Liver (tissue), 3 donors: ENCODE data around the gene PARN.

Source experiments
- CTCF ChIP-seq: fragments of 150-350 bp; IDR thresholded peaks from 2 replicates; pipeline ENCODE4 v1.5.1; 2017; ENCODE audit warnings: improper control_type of control experiment, low read depth, low read length; ENCODE audit not compliant: missing input control
- EGR1 ChIP-seq, 2 donors: IDR thresholded peaks; 2 replicates each; pipeline ENCODE4 v1.6.1; 2016 to 2018; ENCODE audit warnings: antibody characterized with exemption in 2 of 2, low read depth in 2 of 2
- GABPA ChIP-seq, 2 donors: IDR thresholded peaks in 1 of 2; conservative IDR thresholded peaks in 1 of 2; 2 replicates each; pipeline ENCODE4 v1.6.1; 2016; ENCODE audit warnings: antibody characterized with exemption in 2 of 2, mild to moderate bottlenecking in 1 of 2, moderate library complexity in 1 of 2
- TF ChIP-seq, protein P1 (sequence below): IDR thresholded peaks from 2 replicates; pipeline ENCODE4 v1.6.1; 2016; ENCODE audit warnings: antibody characterized with exemption
- TF ChIP-seq, protein P2 (sequence below): IDR thresholded peaks from 2 replicates; pipeline ENCODE4 v1.6.1; 2016; ENCODE audit warnings: antibody characterized with exemption, mild to moderate bottlenecking
- donor health status: healthy.
- donor health status: healthy.

- TF ChIP-seq EGR1 (IDR thresholded peaks at IDR 0.05; ENCODE audit: low read depth in 2 of 2) (no peak), CTCF (no peak), GABPA (IDR thresholded peaks at IDR 0.05 in 1 of 2, conservative IDR thresholded peaks at IDR 0.05 in 1 of 2) (no peak)
- TF ChIP-seq, protein P1, sequence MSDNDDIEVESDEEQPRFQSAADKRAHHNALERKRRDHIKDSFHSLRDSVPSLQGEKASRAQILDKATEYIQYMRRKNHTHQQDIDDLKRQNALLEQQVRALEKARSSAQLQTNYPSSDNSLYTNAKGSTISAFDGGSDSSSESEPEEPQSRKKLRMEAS = no peak
- TF ChIP-seq, protein P2, sequence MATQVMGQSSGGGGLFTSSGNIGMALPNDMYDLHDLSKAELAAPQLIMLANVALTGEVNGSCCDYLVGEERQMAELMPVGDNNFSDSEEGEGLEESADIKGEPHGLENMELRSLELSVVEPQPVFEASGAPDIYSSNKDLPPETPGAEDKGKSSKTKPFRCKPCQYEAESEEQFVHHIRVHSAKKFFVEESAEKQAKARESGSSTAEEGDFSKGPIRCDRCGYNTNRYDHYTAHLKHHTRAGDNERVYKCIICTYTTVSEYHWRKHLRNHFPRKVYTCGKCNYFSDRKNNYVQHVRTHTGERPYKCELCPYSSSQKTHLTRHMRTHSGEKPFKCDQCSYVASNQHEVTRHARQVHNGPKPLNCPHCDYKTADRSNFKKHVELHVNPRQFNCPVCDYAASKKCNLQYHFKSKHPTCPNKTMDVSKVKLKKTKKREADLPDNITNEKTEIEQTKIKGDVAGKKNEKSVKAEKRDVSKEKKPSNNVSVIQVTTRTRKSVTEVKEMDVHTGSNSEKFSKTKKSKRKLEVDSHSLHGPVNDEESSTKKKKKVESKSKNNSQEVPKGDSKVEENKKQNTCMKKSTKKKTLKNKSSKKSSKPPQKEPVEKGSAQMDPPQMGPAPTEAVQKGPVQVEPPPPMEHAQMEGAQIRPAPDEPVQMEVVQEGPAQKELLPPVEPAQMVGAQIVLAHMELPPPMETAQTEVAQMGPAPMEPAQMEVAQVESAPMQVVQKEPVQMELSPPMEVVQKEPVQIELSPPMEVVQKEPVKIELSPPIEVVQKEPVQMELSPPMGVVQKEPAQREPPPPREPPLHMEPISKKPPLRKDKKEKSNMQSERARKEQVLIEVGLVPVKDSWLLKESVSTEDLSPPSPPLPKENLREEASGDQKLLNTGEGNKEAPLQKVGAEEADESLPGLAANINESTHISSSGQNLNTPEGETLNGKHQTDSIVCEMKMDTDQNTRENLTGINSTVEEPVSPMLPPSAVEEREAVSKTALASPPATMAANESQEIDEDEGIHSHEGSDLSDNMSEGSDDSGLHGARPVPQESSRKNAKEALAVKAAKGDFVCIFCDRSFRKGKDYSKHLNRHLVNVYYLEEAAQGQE = no peak
Observed at GRCh38 chr16:14629612-14629918, 495 bp downstream of the PARN start.
